A549 (cell line): ENCODE results near the gene LGALS4. TPM values are rescaled to one million over a fixed set of nuclear protein-coding genes. Genes with fewer than 3 reads are reported as not detected.
A peak's percentile ranks its signal among the peaks of the same experiment; 100 is the strongest.

ENCODE experiments used
- ATAC-seq, 2 experiments: fragments of 200-7000 bp in 1 of 2; fragments of >200 bp in 1 of 2; cut with Nextera tagmentation in 1 of 2; cut with Tn5 transposase in 1 of 2; 3 replicates each; pipeline versions ENCODE4 v1.8.0 to v1.9.1; 2018 to 2020; ENCODE audit warnings: mild to moderate bottlenecking in 1 of 2, moderate library complexity in 1 of 2
- CTCF ChIA-PET: fragments of 300-600 bp; sonication (Branson Sonifier 250); formaldehyde crosslinking; extraction: SDS; loops from one replicate; lab custom pipeline; 2021; ENCODE audit warnings: antibody characterized with exemption, inconsistent platforms; lab: Yijun Ruan, JAX
- POLR2A ChIA-PET: fragments of 350-600 bp; formaldehyde crosslinking; extraction: SDS; loops from one replicate; lab custom pipeline; 2021; ENCODE audit warnings: antibody characterized with exemption, inconsistent platforms; lab: Yijun Ruan, JAX
- DNase-seq, 2 experiments: peaks; one replicate each; pipeline versions ENCODE4 v3.0.0 to v3.0.0-alpha.2; 2011 to 2016; ENCODE audit warnings: low read depth in 1 of 2, low spot score in 1 of 2
- FAIRE-seq: peaks from 2 replicates; lab custom pipeline; 2011; peaks lifted over from hg19 to GRCh38; lab: Jason Lieb, UNC
- H3K27ac ChIP-seq, 2 experiments: fragments of >200 bp; sonication (Bioruptor Twin); formaldehyde crosslinking; 3 replicates each; pipeline ENCODE4 v1.5.1; 2016 to 2017
- H3K4me1 ChIP-seq: fragments of >200 bp; sonication (Bioruptor Twin); formaldehyde crosslinking; 3 replicates; pipeline ENCODE4 v1.6.1; 2016
- H3K4me2 ChIP-seq: fragments of >200 bp; sonication (Bioruptor Twin); formaldehyde crosslinking; 3 replicates; pipeline ENCODE4 v1.6.1; 2016
- H3K4me3 ChIP-seq: fragments of >200 bp; sonication (Bioruptor Twin); formaldehyde crosslinking; 3 replicates; pipeline ENCODE4 v1.5.1; 2016
- H3K9me3 ChIP-seq: fragments of >200 bp; sonication (Bioruptor Twin); formaldehyde crosslinking; 3 replicates; pipeline ENCODE4 v1.6.1; 2016
- BCL3 ChIP-seq: fragments of >200 bp; sonication (Bioruptor Twin); formaldehyde crosslinking; IDR thresholded peaks from 3 replicates; pipeline ENCODE4 v1.6.1; 2016
- BHLHE40 ChIP-seq: IDR thresholded peaks from 2 replicates; pipeline ENCODE4 v1.6.1; 2012; ENCODE audit warnings: low read depth, low read length, inconsistent platforms
- CTCF ChIP-seq: fragments of >200 bp; sonication (Bioruptor Twin); formaldehyde crosslinking; IDR thresholded peaks from 3 replicates; pipeline ENCODE4 v1.5.1; 2016
- FOSB ChIP-seq: fragments of 250-450 bp; sonication (Bioruptor Pico); IDR thresholded peaks from 2 replicates; pipeline ENCODE4 v1.5.0; 2020; ENCODE audit warnings: mild to moderate bottlenecking, moderate library complexity
- HOXB13 ChIP-seq: fragments of 250-450 bp; sonication (Bioruptor Pico); IDR thresholded peaks from 2 replicates; pipeline ENCODE4 v1.5.0; 2020; ENCODE audit warnings: low read depth, mild to moderate bottlenecking, moderate library complexity
- HOXB5 ChIP-seq: fragments of 250-450 bp; sonication (Bioruptor Pico); IDR thresholded peaks from 2 replicates; pipeline ENCODE4 v1.5.0; 2020; ENCODE audit warnings: mild to moderate bottlenecking, moderate library complexity
- JUN ChIP-seq, 2 experiments: fragments of >200 bp; sonication (Bioruptor Twin); formaldehyde crosslinking; IDR thresholded peaks; 2 replicates in 1 of 2; 3 replicates in 1 of 2; pipeline ENCODE4 v1.6.1; 2016 to 2017
- JUNB ChIP-seq: fragments of >200 bp; sonication (Bioruptor Twin); formaldehyde crosslinking; IDR thresholded peaks from 2 replicates; pipeline ENCODE4 v1.6.1; 2016
- KDM1A ChIP-seq: fragments of 200-600 bp; sonication (generic); IDR thresholded peaks from 2 replicates; pipeline ENCODE4 v1.6.1; 2016; ENCODE audit warnings: low read depth, mild to moderate bottlenecking
- MAFK ChIP-seq: fragments of 450-650 bp; IDR thresholded peaks from 2 replicates; pipeline ENCODE4 v1.6.1; 2014; ENCODE audit not compliant: partially characterized antibody
- MYC ChIP-seq: IDR thresholded peaks from 2 replicates; pipeline ENCODE4 v1.6.1; 2012; ENCODE audit warnings: mild to moderate bottlenecking, inconsistent platforms, low read length, improper control_type of control experiment, borderline replicate concordance
- PHF8 ChIP-seq: fragments of 200-600 bp; sonication (generic); IDR thresholded peaks from 2 replicates; pipeline ENCODE4 v1.6.1; 2016; ENCODE audit warnings: low read depth, mild to moderate bottlenecking, antibody characterized with exemption, moderate library complexity, borderline replicate concordance
- POLR2A ChIP-seq: IDR thresholded peaks from 2 replicates; pipeline ENCODE4 v1.6.1; 2012; ENCODE audit warnings: mild to moderate bottlenecking, low read length
- POLR2AphosphoS2 ChIP-seq: conservative IDR thresholded peaks from 2 replicates; pipeline ENCODE4 v1.6.1; 2012; ENCODE audit warnings: low read length, improper control_type of control experiment, inconsistent platforms
- RAD21 ChIP-seq, 2 experiments: fragments of >200 bp in 1 of 2; sonication (Bioruptor Twin) in 1 of 2; formaldehyde crosslinking in 1 of 2; IDR thresholded peaks in 1 of 2; conservative IDR thresholded peaks in 1 of 2; 2 replicates in 1 of 2; 3 replicates in 1 of 2; pipeline ENCODE4 v1.6.1; 2012 to 2018; ENCODE audit warnings: inconsistent platforms in 1 of 2
- RARB ChIP-seq: fragments of 250-450 bp; sonication (Bioruptor Pico); IDR thresholded peaks from 2 replicates; pipeline ENCODE4 v1.8.0; 2021; ENCODE audit warnings: mild to moderate bottlenecking, moderate library complexity
- RCOR1 ChIP-seq: fragments of 150-350 bp; IDR thresholded peaks from 2 replicates; pipeline ENCODE4 v1.6.1; 2014; ENCODE audit warnings: antibody characterized with exemption, low read length, low read depth
- RFX5 ChIP-seq: fragments of 450-650 bp; IDR thresholded peaks from 2 replicates; pipeline ENCODE4 v1.7.1; 2014; ENCODE audit warnings: antibody characterized with exemption, mild to moderate bottlenecking, moderate library complexity
- TFCP2L1 ChIP-seq: fragments of 250-450 bp; sonication (Bioruptor Pico); IDR thresholded peaks from 2 replicates; pipeline ENCODE4 v1.5.0; 2021; ENCODE audit warnings: mild to moderate bottlenecking
- TP53 ChIP-seq: fragments of 250-450 bp; sonication (Bioruptor Pico); IDR thresholded peaks from 2 replicates; pipeline ENCODE4 v1.5.0; 2021; ENCODE audit warnings: mild to moderate bottlenecking, moderate library complexity
- ZC3H11A ChIP-seq: fragments of 450-650 bp; IDR thresholded peaks from 2 replicates; pipeline ENCODE4 v1.6.1; 2014; ENCODE audit warnings: antibody characterized with exemption, mild to moderate bottlenecking
- ZFP36 ChIP-seq: fragments of 450-650 bp; IDR thresholded peaks from 2 replicates; pipeline ENCODE4 v1.6.1; 2014; ENCODE audit warnings: borderline replicate concordance; ENCODE audit not compliant: partially characterized antibody
- WGBS: methylation state at CpG from one replicate; pipeline ENCODE4 v1.1.6; 2017; ENCODE audit errors: missing lambda C conversion rate; 5-methylcytosine and 5-hydroxymethylcytosine counted together
- polyA plus RNA-seq, 4 experiments: library from polyadenylated mRNA; depleted of rRNA in 3 of 4; stranded (reverse); fragments of >200 nt; fragmentation: RNase III in 1 of 4; extraction: RNeasy Plus Mini Kit Qiagen cat#74134 plus additional on column Dnase treatment in 1 of 4; gene quantifications; 2 replicates in 3 of 4; 3 replicates in 1 of 4; pipeline ENCODE4 v1.2.3, GENCODE V29; 2011 to 2017
- TF ChIP-seq, protein P1 (sequence below): fragments of >200 bp; sonication (Bioruptor Twin); formaldehyde crosslinking; IDR thresholded peaks from 2 replicates; pipeline ENCODE4 v1.6.1; 2016
- TF ChIP-seq, protein P2 (sequence below): IDR thresholded peaks from 2 replicates; pipeline ENCODE4 v1.6.1; 2012; ENCODE audit warnings: low read depth, borderline replicate concordance

Gene LGALS4
- polyA plus RNA-seq, 2 of the 4 experiments (the other 2 are of a cell fraction): 0.94 to 2.5 TPM

DNA sequence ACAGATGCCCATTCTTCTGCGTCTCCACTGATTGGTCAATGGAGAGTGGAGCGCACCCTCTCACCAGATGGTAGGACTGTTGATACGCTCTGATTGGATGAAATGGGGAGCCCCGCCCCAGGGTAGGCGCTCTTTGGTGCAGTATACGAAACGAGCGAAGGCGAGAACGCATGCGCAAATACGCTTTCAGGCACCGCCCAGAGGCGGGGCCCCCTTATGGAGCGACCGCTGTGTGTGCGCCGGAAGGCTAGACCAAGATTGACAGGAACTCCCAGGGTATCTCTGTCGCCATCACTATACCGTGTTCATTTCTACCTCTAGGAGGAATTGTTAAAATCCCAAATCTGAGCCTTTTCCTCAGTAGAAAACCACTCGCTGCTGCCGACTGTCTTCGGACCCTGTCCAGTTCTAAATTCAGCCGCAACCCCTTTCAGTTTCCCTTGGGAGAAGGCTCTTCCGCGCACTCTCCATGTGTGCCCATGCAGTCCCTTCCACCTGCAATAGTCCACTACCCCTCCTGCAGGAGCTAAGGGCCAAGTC is 37.8 kb upstream of the LGALS4 start:
- FAIRE-seq: peak; percentile 100
- CTCF ChIA-PET: interaction anchor here (0.7 to 4.3 kb wide), 13 partner anchors 9 to 303 kb away, joined by 3 to 25 read pairs (median 4); partner anchors contain the start of genes LGALS7, MRPS12 and SARS2

DNA sequence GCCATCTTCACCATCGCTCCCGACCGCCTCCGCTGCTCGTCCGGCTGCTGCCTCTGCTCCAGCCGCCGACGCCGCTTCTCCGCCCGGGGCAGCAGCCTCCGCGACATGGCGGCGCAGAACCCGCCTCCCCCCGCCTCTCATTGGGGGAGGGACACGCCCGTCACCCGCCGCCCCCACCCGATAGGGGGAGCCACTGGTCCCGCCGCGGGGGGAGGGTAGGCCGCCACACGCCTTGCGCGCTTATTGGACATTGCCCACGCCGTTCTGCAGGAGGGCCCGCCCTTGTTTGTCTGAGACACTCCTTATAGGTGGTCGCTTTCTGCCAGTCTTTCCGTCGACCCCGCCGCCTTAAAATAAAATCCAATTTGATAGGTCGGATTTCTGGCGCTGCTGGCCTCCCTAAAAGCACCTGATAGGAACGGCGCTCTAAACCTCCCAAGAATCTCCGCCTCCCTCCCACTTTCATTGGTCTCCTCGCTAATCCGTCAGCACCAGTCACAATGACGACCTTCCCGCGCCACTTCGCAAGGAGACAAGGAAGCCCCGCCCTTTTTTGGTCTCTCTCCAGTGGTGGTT is 37.2 kb upstream of the LGALS4 start, which contains the start of gene HNRNPL:
HNRNPL (minus strand) TSS at position 127 of the 576 bp plus-strand sequence; CDS start at position 107, 20 bp downstream.
- Histone ChIP-seq H3K4me2 (peak within 1 kb of the TSS; percentile 85), H3K27ac (peak within 1 kb of the TSS; percentile 93 to 96), H3K9me3 (no peaks in the 10 kb centered on the region), H3K4me3 (peak within 1 kb of the TSS; percentile 69), H3K4me1 (peaks cover 44% of the 10 kb centered on the region)
- DNase-seq (no peak), ATAC-seq (peak; percentile 60 to 79), FAIRE-seq (no peak)
- POLR2A ChIA-PET: interaction anchor here (0.7 to 2.8 kb wide), 22 partner anchors 12 to 462 kb away, joined by 3 to 62 read pairs (median 5); partner anchors contain the start of genes ACTN4, ECH1, EIF3K and GGN
- under 1% methylated on average over 41 of the region's 50 CpGs for WGBS
- CTCF ChIA-PET: interaction anchor here (0.8 to 4.3 kb wide), 11 partner anchors 9 to 615 kb away, joined by 3 to 21 read pairs (median 4); partner anchors contain the start of genes ECH1, MRPS12 and SARS2
- TF ChIP-seq RARB (CRISPR knock-in tag): no peak
- TF ChIP-seq ZFP36: no peak
- no peak for TF ChIP-seq PHF8
- no peak for TF ChIP-seq RCOR1
- TF ChIP-seq MAFK: no peak
- TF ChIP-seq JUNB: no peak
- no peak for TF ChIP-seq BHLHE40
- TF ChIP-seq, protein P1, sequence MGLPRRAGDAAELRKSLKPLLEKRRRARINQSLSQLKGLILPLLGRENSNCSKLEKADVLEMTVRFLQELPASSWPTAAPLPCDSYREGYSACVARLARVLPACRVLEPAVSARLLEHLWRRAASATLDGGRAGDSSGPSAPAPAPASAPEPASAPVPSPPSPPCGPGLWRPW: no peak
- no peak for TF ChIP-seq HOXB13
- peak; percentile 81; the same call in 1 of the 2 replicates for TF ChIP-seq HOXB5
- TF ChIP-seq CTCF: peak; percentile 40; the same call in 2 of the 3 replicates
- TF ChIP-seq TFCP2L1 (CRISPR knock-in tag): no peak
- TF ChIP-seq POLR2AphosphoS2: no peak
- no peak for TF ChIP-seq FOSB (CRISPR knock-in tag)
- no peak; the same call in 1 of the 2 replicates for TF ChIP-seq MYC
- no peak for TF ChIP-seq KDM1A

More for the DNA sequence above, 37.8 kb upstream of the LGALS4 start:
- H3K27ac ChIP-seq: peak overlapping the region; percentile 93 to 95
- H3K4me2 ChIP-seq: peak overlapping the region; percentile 70
- no peaks in the 10 kb centered on the region for H3K9me3 ChIP-seq
- peak; percentile 66 to 89 for ATAC-seq
- TF ChIP-seq BCL3 (peak; percentile 59; the same call in 1 of the 3 replicates), TP53 (CRISPR knock-in tag) (peak; percentile 81; the same call in 1 of the 2 replicates), MYC (peak; percentile 69; the same call in 1 of the 2 replicates), PHF8 (0 out of 2 replicates have a peak, but pooled peaks have one; percentile 29), ZC3H11A (no peak), RAD21 (conservative IDR thresholded peaks at IDR 0.05 in 1 of 2, IDR thresholded peaks at IDR 0.05 in 1 of 2) (no peak), JUN (IDR thresholded peaks at IDR 0.05) (peak in 1 of 2 experiments; percentile 62; a peak in 3 of 5 replicates), TFCP2L1 (CRISPR knock-in tag) (no peak), MAFK (no peak), POLR2AphosphoS2 (peak; percentile 71; the same call in 1 of the 2 replicates), RFX5 (peak; percentile 12; the same call in 1 of the 2 replicates), CTCF (no peak), POLR2A (peak; percentile 64)
- TF ChIP-seq, protein P2, sequence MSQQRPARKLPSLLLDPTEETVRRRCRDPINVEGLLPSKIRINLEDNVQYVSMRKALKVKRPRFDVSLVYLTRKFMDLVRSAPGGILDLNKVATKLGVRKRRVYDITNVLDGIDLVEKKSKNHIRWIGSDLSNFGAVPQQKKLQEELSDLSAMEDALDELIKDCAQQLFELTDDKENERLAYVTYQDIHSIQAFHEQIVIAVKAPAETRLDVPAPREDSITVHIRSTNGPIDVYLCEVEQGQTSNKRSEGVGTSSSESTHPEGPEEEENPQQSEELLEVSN: 0 out of 2 replicates have a peak, but pooled peaks have one; percentile 10
- TF ChIP-seq, protein P1: no peak
- 6% methylated on average over 26 of the region's 26 CpGs for WGBS
- peak overlapping the region; percentile 64 for H3K4me3 ChIP-seq
- H3K4me1 ChIP-seq: peaks cover 44% of the 10 kb centered on the region
- POLR2A ChIA-PET: interaction anchor here (0.6 to 3.2 kb wide), 9 partner anchors 8 to 232 kb away, joined by 3 to 26 read pairs (median 6); partner anchors contain the start of genes ACTN4, ECH1, EIF3K and MRPS12
- DNase-seq: peak; percentile 100
